ENCODE data around the gene CPA3. TPM values are rescaled to one million over a fixed set of nuclear protein-coding genes. Genes with fewer than 3 reads are reported as not detected.

CPA3 gene
- total and polyA plus RNA-seq, 2 of the 13 experiments (the other 11 are each of a cell fraction or from before 2014, with no cell fraction given), result not detected

- Histone ChIP-seq H3K27ac (ENCODE audit: extremely low read length, insufficient read depth, low read length) (no peak overlapping the region), H3K9me3 (ENCODE audit: low read length) (no peaks in the 10 kb centered on the region), H3K4me2 (ENCODE audit: low read depth, low read length) (no peak overlapping the region), H3K9ac (ENCODE audit: insufficient read depth, low read depth, low read length) (no peak overlapping the region), H2AFZ (ENCODE audit: low read length) (no peak overlapping the region), H3K27me3 (ENCODE audit: control insufficient read depth in 1 of 2, insufficient read depth in 2 of 2, low read length in 2 of 2) (no peaks in the 10 kb centered on the region; a peak in 1 of 5 replicates), H4K20me1 (ENCODE audit: insufficient read depth, low read length) (no peaks in the 10 kb centered on the region), H3K4me1 (ENCODE audit: insufficient read depth, low read length) (no peaks in the 10 kb centered on the region), H3K36me3 (replicated peaks in 1 of 2; ENCODE audit: control insufficient read depth in 1 of 2, insufficient read depth in 2 of 2, low read length in 2 of 2) (no peaks in the 10 kb centered on the region), H3K79me2 (ENCODE audit: insufficient read depth, low read length) (no peaks in the 10 kb centered on the region), H3K4me3 (replicated peaks in 1 of 3; ENCODE audit: insufficient read depth in 1 of 3, low read depth in 2 of 3, low read length in 3 of 3) (no peak overlapping the region)
- in situ Hi-C loops (cut with HindIII; ENCODE audit: extremely low pct_ligation_motif_present, low pct_unique_long_range_greater_than_20kb), result no loop called here
- intact Hi-C loops (cut with micrococcal nuclease; ENCODE audit: unreplicated experiment), result no loop called here
- ChIA-PET CTCF (ENCODE audit: low intra/inter-chr PET ratio, low total read pairs) (no interaction called here), POLR2A (no interaction called here)
- ATAC-seq (no peak), FAIRE-seq (no peak), DNase-seq (ENCODE audit: low spot score) (no peak)
- WGBS (ENCODE audit: low lambda C conversion rate), result 3% methylated on average over 1 of the region's 1 CpG
- no TSS peak for BruUV-seq (replicated peaks)
- TF ChIP-seq, protein P1, sequence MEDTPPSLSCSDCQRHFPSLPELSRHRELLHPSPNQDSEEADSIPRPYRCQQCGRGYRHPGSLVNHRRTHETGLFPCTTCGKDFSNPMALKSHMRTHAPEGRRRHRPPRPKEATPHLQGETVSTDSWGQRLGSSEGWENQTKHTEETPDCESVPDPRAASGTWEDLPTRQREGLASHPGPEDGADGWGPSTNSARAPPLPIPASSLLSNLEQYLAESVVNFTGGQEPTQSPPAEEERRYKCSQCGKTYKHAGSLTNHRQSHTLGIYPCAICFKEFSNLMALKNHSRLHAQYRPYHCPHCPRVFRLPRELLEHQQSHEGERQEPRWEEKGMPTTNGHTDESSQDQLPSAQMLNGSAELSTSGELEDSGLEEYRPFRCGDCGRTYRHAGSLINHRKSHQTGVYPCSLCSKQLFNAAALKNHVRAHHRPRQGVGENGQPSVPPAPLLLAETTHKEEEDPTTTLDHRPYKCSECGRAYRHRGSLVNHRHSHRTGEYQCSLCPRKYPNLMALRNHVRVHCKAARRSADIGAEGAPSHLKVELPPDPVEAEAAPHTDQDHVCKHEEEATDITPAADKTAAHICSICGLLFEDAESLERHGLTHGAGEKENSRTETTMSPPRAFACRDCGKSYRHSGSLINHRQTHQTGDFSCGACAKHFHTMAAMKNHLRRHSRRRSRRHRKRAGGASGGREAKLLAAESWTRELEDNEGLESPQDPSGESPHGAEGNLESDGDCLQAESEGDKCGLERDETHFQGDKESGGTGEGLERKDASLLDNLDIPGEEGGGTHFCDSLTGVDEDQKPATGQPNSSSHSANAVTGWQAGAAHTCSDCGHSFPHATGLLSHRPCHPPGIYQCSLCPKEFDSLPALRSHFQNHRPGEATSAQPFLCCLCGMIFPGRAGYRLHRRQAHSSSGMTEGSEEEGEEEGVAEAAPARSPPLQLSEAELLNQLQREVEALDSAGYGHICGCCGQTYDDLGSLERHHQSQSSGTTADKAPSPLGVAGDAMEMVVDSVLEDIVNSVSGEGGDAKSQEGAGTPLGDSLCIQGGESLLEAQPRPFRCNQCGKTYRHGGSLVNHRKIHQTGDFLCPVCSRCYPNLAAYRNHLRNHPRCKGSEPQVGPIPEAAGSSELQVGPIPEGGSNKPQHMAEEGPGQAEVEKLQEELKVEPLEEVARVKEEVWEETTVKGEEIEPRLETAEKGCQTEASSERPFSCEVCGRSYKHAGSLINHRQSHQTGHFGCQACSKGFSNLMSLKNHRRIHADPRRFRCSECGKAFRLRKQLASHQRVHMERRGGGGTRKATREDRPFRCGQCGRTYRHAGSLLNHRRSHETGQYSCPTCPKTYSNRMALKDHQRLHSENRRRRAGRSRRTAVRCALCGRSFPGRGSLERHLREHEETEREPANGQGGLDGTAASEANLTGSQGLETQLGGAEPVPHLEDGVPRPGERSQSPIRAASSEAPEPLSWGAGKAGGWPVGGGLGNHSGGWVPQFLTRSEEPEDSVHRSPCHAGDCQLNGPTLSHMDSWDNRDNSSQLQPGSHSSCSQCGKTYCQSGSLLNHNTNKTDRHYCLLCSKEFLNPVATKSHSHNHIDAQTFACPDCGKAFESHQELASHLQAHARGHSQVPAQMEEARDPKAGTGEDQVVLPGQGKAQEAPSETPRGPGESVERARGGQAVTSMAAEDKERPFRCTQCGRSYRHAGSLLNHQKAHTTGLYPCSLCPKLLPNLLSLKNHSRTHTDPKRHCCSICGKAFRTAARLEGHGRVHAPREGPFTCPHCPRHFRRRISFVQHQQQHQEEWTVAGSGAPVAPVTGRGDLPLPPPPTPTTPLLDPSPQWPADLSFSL (CRISPR knock-in tag; IDR thresholded peaks at IDR 0.05), result no peak
- no peak for TF ChIP-seq KMT2B (CRISPR knock-in tag; IDR thresholded peaks at IDR 0.05)
- no peak for TF ChIP-seq ZEB1 (IDR thresholded peaks at IDR 0.05; ENCODE audit: insufficient replicate concordance, low read depth)
- TF ChIP-seq, protein P2, sequence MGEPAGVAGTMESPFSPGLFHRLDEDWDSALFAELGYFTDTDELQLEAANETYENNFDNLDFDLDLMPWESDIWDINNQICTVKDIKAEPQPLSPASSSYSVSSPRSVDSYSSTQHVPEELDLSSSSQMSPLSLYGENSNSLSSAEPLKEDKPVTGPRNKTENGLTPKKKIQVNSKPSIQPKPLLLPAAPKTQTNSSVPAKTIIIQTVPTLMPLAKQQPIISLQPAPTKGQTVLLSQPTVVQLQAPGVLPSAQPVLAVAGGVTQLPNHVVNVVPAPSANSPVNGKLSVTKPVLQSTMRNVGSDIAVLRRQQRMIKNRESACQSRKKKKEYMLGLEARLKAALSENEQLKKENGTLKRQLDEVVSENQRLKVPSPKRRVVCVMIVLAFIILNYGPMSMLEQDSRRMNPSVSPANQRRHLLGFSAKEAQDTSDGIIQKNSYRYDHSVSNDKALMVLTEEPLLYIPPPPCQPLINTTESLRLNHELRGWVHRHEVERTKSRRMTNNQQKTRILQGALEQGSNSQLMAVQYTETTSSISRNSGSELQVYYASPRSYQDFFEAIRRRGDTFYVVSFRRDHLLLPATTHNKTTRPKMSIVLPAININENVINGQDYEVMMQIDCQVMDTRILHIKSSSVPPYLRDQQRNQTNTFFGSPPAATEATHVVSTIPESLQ (CRISPR knock-in tag; conservative IDR thresholded peaks at IDR 0.05), result no peak
- TF ChIP-seq ZNF563 (CRISPR knock-in tag; IDR thresholded peaks at IDR 0.05), result no peak
- no peak for TF ChIP-seq MAFK (conservative IDR thresholded peaks at IDR 0.05 in 1 of 2, IDR thresholded peaks at IDR 0.05 in 1 of 2; ENCODE audit: low read length in 2 of 2)
- TF ChIP-seq DMTF1 (CRISPR knock-in tag; IDR thresholded peaks at IDR 0.05), result no peak
- no peak for TF ChIP-seq BRD4 (CRISPR knock-in tag; IDR thresholded peaks at IDR 0.05)
- no peak for TF ChIP-seq HNRNPH1 (optimal IDR thresholded peaks at IDR 0.05; ENCODE audit: low read depth, low read length)
- no peak for TF ChIP-seq ZBTB37 (CRISPR knock-in tag; IDR thresholded peaks at IDR 0.05)
- TF ChIP-seq DNMT3B (CRISPR knock-in tag; conservative IDR thresholded peaks at IDR 0.05), result no peak
- TF ChIP-seq ZNF430 (CRISPR knock-in tag; IDR thresholded peaks at IDR 0.05), result no peak
- TF ChIP-seq NONO (IDR thresholded peaks at IDR 0.05), result no peak
- TF ChIP-seq NONO (CRISPR knock-in tag; conservative IDR thresholded peaks at IDR 0.05), result no peak
These were observed 57.4 kb downstream of the CPA3 start for GRCh38 chr3:148922467-148922866.

Data from HepG2 (cell line).